HG02759 (cell line): ENCODE data around the gene SP140.
"Not testable (repeated sequence)": the region's sequence is repeated elsewhere in the genome, so short reads cannot be mapped to it uniquely, and the experiment has no call there.

Experiments
- ATAC-seq: cut with Tn5 transposase; IDR thresholded peaks from one replicate; pipeline ENCODE4 v1.9.1; 2021; ENCODE audit warnings: mild to moderate bottlenecking, moderate library complexity; ENCODE audit not compliant: unreplicated experiment

SP140 gene

GRCh38 chr2:230225486-230225885, at the start of gene SP140:
Gene SP140, plus strand, starts transcription at chr2:230225736. Its CDS starts 109 bp downstream, at chr2:230225845.
- peak; percentile 82 for ATAC-seq

GRCh38 chr2:230176996-230177395, 48.5 kb upstream of the SP140 start:
- no peak for ATAC-seq

- no peak for ATAC-seq
Measured at GRCh38 chr2:230178546-230179485, 46.7 kb upstream of the SP140 start.

- ATAC-seq: no peak
Measured at GRCh38 chr2:230179907-230180306, 45.6 kb upstream of the SP140 start.

GRCh38 chr2:230181195-230181594, 44.3 kb upstream of the SP140 start:
- ATAC-seq: no peak

- ATAC-seq: no peak
Measured at GRCh38 chr2:230184727-230185578, 40.6 kb upstream of the SP140 start.

- peak; percentile 63 for ATAC-seq
Measured at GRCh38 chr2:230202430-230203109, 23.0 kb upstream of the SP140 start.

GRCh38 chr2:230203110-230203676, 22.3 kb upstream of the SP140 start:
- ATAC-seq: peak; percentile 66

GRCh38 chr2:230205034-230205433, 20.5 kb upstream of the SP140 start:
- peak; percentile 41 for ATAC-seq

GRCh38 chr2:230205721-230206120, 19.8 kb upstream of the SP140 start:
- ATAC-seq: peak; percentile 28

- ATAC-seq: no peak
Measured at GRCh38 chr2:230208576-230208975, 17.0 kb upstream of the SP140 start.

- peak; percentile 56 for ATAC-seq
Measured at GRCh38 chr2:230209422-230210051, 16.0 kb upstream of the SP140 start.

GRCh38 chr2:230216489-230216888, 9.0 kb upstream of the SP140 start:
- no peak for ATAC-seq

GRCh38 chr2:230217424-230217823, 8.1 kb upstream of the SP140 start:
- ATAC-seq: no peak

- ATAC-seq: no peak
Measured at GRCh38 chr2:230218421-230218820, 7.1 kb upstream of the SP140 start.

- peak; percentile 91 for ATAC-seq
Measured at GRCh38 chr2:230219419-230220331, 5.9 kb upstream of the SP140 start, which contains the start of gene SP110. Gene SP110, minus strand, starts transcription at chr2:230219984. Its CDS starts 3,057 bp downstream, at chr2:230216927.

GRCh38 chr2:230220347-230220969, 5.1 kb upstream of the SP140 start:
- ATAC-seq: no peak

GRCh38 chr2:230221493-230221892, 4.0 kb upstream of the SP140 start:
- ATAC-seq: no peak

GRCh38 chr2:230222829-230223228, 2.7 kb upstream of the SP140 start:
- not testable (repeated sequence) for ATAC-seq
